CD14-positive monocyte (primary cell): ENCODE measurements around the gene MRPL21. TPM values are rescaled to one million over a fixed set of nuclear protein-coding genes. Genes with fewer than 3 reads are reported as not detected.

Experiments used
- DNase-seq, 3 donors: peaks; one replicate each; pipeline ENCODE4 v3.0.0-alpha.2; 2011 to 2022
- H2AFZ ChIP-seq: 2 replicates; pipeline ENCODE4 v1.6.0; 2012; ENCODE audit warnings: mild to moderate bottlenecking, low read depth, low read length, inconsistent platforms; ENCODE audit not compliant: insufficient read depth, poor library complexity, severe bottlenecking
- H3K27ac ChIP-seq, 2 donors: 1 replicate in 1 of 2; 2 replicates in 1 of 2; pipeline ENCODE4 v1.5.1; 2012 to 2013; ENCODE audit warnings: low read length in 2 of 2, control low read depth in 1 of 2, inconsistent platforms in 1 of 2, low read depth in 1 of 2, mild to moderate bottlenecking in 1 of 2
- H3K27me3 ChIP-seq, 2 donors: one replicate each; pipeline versions ENCODE4 v1.6.0 to v1.6.1; 2011 to 2013; ENCODE audit warnings: low read length in 2 of 2; ENCODE audit not compliant: control insufficient read depth in 2 of 2, insufficient read depth in 2 of 2
- H3K36me3 ChIP-seq, 2 donors: replicated peaks in 1 of 2; 1 replicate in 1 of 2; 2 replicates in 1 of 2; pipeline versions ENCODE4 v1.5.1 to v1.6.1; 2012 to 2013; ENCODE audit warnings: low read length in 2 of 2, control low read depth in 1 of 2, inconsistent platforms in 1 of 2, mild to moderate bottlenecking in 1 of 2; ENCODE audit not compliant: insufficient read depth in 2 of 2, control insufficient read depth in 1 of 2
- H3K4me1 ChIP-seq, 2 donors: 1 replicate in 1 of 2; 2 replicates in 1 of 2; pipeline versions ENCODE4 v1.5.1 to v1.6.1; 2012 to 2013; ENCODE audit warnings: low read length in 2 of 2, control low read depth in 1 of 2, inconsistent platforms in 1 of 2, mild to moderate bottlenecking in 1 of 2, moderate library complexity in 1 of 2; ENCODE audit not compliant: insufficient read depth in 2 of 2, control insufficient read depth in 1 of 2
- H3K4me2 ChIP-seq: replicated peaks from 2 replicates; pipeline ENCODE3; 2012; ENCODE audit warnings: low read length, moderate library complexity, mild to moderate bottlenecking; ENCODE audit not compliant: poor library complexity, severe bottlenecking; ENCODE audit errors: extremely low read depth
- H3K4me3 ChIP-seq, 3 experiments: fragments of 200-600 bp in 1 of 3; sonication (generic) in 1 of 3; replicated peaks in 1 of 3; 1 replicate in 2 of 3; 2 replicates in 1 of 3; pipeline ENCODE4 v1.5.1; 2011 to 2013; ENCODE audit warnings: low read length in 3 of 3, mild to moderate bottlenecking in 3 of 3, control low read depth in 2 of 3, low read depth in 2 of 3, inconsistent platforms in 1 of 3, moderate library complexity in 1 of 3
- H3K79me2 ChIP-seq: 2 replicates; pipeline ENCODE4 v1.6.0; 2012; ENCODE audit warnings: mild to moderate bottlenecking, control low read depth, inconsistent platforms, low read length, moderate library complexity; ENCODE audit not compliant: insufficient read depth
- H3K9ac ChIP-seq: 2 replicates; pipeline ENCODE4 v1.6.0; 2017; ENCODE audit warnings: low read length, mild to moderate bottlenecking; ENCODE audit not compliant: insufficient read depth, poor library complexity, severe bottlenecking
- H3K9me3 ChIP-seq, 2 donors: replicated peaks in 1 of 2; 1 replicate in 1 of 2; 2 replicates in 1 of 2; pipeline versions ENCODE4 v1.5.1 to v1.6.1; 2012 to 2013; ENCODE audit warnings: low read length in 2 of 2, control low read depth in 1 of 2; ENCODE audit not compliant: control insufficient read depth in 1 of 2, insufficient read depth in 1 of 2
- H4K20me1 ChIP-seq: 2 replicates; pipeline ENCODE4 v1.6.0; 2012; ENCODE audit warnings: mild to moderate bottlenecking, low read length, control low read depth, moderate library complexity; ENCODE audit not compliant: insufficient read depth
- H3K27ac Mint-ChIP-seq, 7 donors: one replicate each; pipeline ENCODE4 v1.8.0; 2020; ENCODE audit warnings: mild to moderate bottlenecking in 7 of 7, mixed read lengths in 7 of 7, moderate library complexity in 6 of 7, inconsistent platforms in 2 of 7
- H3K27me3 Mint-ChIP-seq, 3 donors: one replicate each; pipeline ENCODE4 v1.8.0; 2021 to 2022; ENCODE audit warnings: low read depth in 3 of 3, mild to moderate bottlenecking in 3 of 3, mixed read lengths in 3 of 3, moderate library complexity in 3 of 3, inconsistent platforms in 1 of 3
- H3K36me3 Mint-ChIP-seq, 2 donors: one replicate each; pipeline ENCODE4 v1.8.0; 2020; ENCODE audit warnings: mixed read lengths in 2 of 2, inconsistent platforms in 1 of 2, mild to moderate bottlenecking in 1 of 2
- H3K4me1 Mint-ChIP-seq: one replicate; pipeline ENCODE4 v1.8.0; 2020; ENCODE audit warnings: mild to moderate bottlenecking, mixed read lengths
- H3K4me3 Mint-ChIP-seq, 2 donors: one replicate each; pipeline ENCODE4 v1.8.0; 2020; ENCODE audit warnings: mild to moderate bottlenecking in 2 of 2, mixed read lengths in 2 of 2, moderate library complexity in 1 of 2
- H3K9me3 Mint-ChIP-seq, 7 donors: one replicate each; pipeline ENCODE4 v1.8.0; 2020 to 2022; ENCODE audit warnings: mixed read lengths in 7 of 7, mild to moderate bottlenecking in 6 of 7, moderate library complexity in 6 of 7, inconsistent platforms in 2 of 7
- WGBS: methylation state at CpG from one replicate; pipeline ENCODE4 v1.1.5; 2013; ENCODE audit warnings: missing lambda C conversion rate; ENCODE audit not compliant: insufficient coverage; 5-methylcytosine and 5-hydroxymethylcytosine counted together
- intact Hi-C, 2 donors: fragments of 100-400 bp; cut with micrococcal nuclease; formaldehyde crosslinking; loops; one replicate each; pipeline versions ENCODE4 v1.15.0 to v1.15.1; 2023
- polyA plus RNA-seq, 3 donors: library from polyadenylated mRNA; depleted of rRNA in 1 of 3; unstranded in 2 of 3; stranded (reverse) in 1 of 3; fragments of 300-500 nt in 2 of 3; fragments of >200 nt in 1 of 3; fragmentation: Illumina TruSeq in 2 of 3; gene quantifications; 1 replicate in 2 of 3; 2 replicates in 1 of 3; pipeline ENCODE4 v1.2.3, GENCODE V29; 2012 to 2021
- TF ChIP-seq, protein P1 (sequence below): fragments of 200-600 bp; IDR thresholded peaks from one replicate; pipeline ENCODE4 v1.8.0; 2022; ENCODE audit warnings: antibody characterized with exemption, mild to moderate bottlenecking

MRPL21 gene
- polyA plus RNA-seq, 3 donors: 38.8 to 138 (median 104) TPM

- no peak overlapping the region for H2AFZ ChIP-seq
- H3K4me2 ChIP-seq: no peak overlapping the region
- H3K27ac Mint-ChIP-seq: no peak overlapping the region
- intact Hi-C loops: no loop called here
- no peak overlapping the region for H3K27ac ChIP-seq
- H3K4me1 Mint-ChIP-seq: no peaks in the 10 kb centered on the region
- TF ChIP-seq, protein P1, sequence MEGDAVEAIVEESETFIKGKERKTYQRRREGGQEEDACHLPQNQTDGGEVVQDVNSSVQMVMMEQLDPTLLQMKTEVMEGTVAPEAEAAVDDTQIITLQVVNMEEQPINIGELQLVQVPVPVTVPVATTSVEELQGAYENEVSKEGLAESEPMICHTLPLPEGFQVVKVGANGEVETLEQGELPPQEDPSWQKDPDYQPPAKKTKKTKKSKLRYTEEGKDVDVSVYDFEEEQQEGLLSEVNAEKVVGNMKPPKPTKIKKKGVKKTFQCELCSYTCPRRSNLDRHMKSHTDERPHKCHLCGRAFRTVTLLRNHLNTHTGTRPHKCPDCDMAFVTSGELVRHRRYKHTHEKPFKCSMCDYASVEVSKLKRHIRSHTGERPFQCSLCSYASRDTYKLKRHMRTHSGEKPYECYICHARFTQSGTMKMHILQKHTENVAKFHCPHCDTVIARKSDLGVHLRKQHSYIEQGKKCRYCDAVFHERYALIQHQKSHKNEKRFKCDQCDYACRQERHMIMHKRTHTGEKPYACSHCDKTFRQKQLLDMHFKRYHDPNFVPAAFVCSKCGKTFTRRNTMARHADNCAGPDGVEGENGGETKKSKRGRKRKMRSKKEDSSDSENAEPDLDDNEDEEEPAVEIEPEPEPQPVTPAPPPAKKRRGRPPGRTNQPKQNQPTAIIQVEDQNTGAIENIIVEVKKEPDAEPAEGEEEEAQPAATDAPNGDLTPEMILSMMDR: no peak
- no peaks in the 10 kb centered on the region for H3K4me1 ChIP-seq
- no peaks in the 10 kb centered on the region for H3K27me3 ChIP-seq
- WGBS: 93% methylated on average over 23 of the region's 29 CpGs
- DNase-seq: no peak
- no peak overlapping the region for H3K4me3 Mint-ChIP-seq
- H3K9me3 ChIP-seq: no peaks in the 10 kb centered on the region
- no peaks in the 10 kb centered on the region for H4K20me1 ChIP-seq
- peaks cover 69 to 94% of the 10 kb centered on the region in 2 donors for H3K36me3 Mint-ChIP-seq
- H3K4me3 ChIP-seq: no peak overlapping the region
- no peaks in the 10 kb centered on the region for H3K79me2 ChIP-seq
- H3K9ac ChIP-seq: no peak overlapping the region
- peaks cover 69 to 95% of the 10 kb centered on the region in 2 donors for H3K36me3 ChIP-seq
- H3K27me3 Mint-ChIP-seq: no peaks in the 10 kb centered on the region
- no peaks in the 10 kb centered on the region for H3K9me3 Mint-ChIP-seq
Observed at GRCh38 chr11:68936676-68937620, 33.3 kb upstream of the MRPL21 start.

GRCh38 chr11:68936358-68936636 is 32.7 kb upstream of the MRPL21 start:
- no peaks in the 10 kb centered on the region for H3K9me3 Mint-ChIP-seq
- H3K27ac Mint-ChIP-seq: no peak overlapping the region
- no peak overlapping the region for H3K9ac ChIP-seq
- no peak overlapping the region for H3K4me3 Mint-ChIP-seq
- H3K4me1 ChIP-seq: no peaks in the 10 kb centered on the region
- H3K36me3 Mint-ChIP-seq: peaks cover 73 to 95% of the 10 kb centered on the region in 2 donors
- H3K4me3 ChIP-seq: no peak overlapping the region
- H3K27me3 ChIP-seq: no peaks in the 10 kb centered on the region
- H4K20me1 ChIP-seq: no peaks in the 10 kb centered on the region
- H3K36me3 ChIP-seq: peaks cover 66 to 97% of the 10 kb centered on the region in 2 donors
- no peaks in the 10 kb centered on the region for H3K9me3 ChIP-seq
- H3K27ac ChIP-seq: no peak overlapping the region
- no peak for DNase-seq
- H3K27me3 Mint-ChIP-seq: no peaks in the 10 kb centered on the region
- H3K4me1 Mint-ChIP-seq: no peaks in the 10 kb centered on the region
- TF ChIP-seq, protein P1: no peak
- H3K79me2 ChIP-seq: no peaks in the 10 kb centered on the region
- 99% methylated on average over 7 of the region's 10 CpGs for WGBS
- intact Hi-C loops: no loop called here
- H3K4me2 ChIP-seq: no peak overlapping the region
- H2AFZ ChIP-seq: no peak overlapping the region
